Central memory CD4-positive, alpha-beta T cell (primary cell): ENCODE data around the gene NCEH1.
"Not testable (repeated sequence)": the region's sequence is repeated elsewhere in the genome, so short reads cannot be mapped to it uniquely, and the experiment has no call there.

Source experiments
- DNase-seq: peaks from one replicate; pipeline ENCODE4 v3.0.0; 2022

Gene NCEH1

DNA sequence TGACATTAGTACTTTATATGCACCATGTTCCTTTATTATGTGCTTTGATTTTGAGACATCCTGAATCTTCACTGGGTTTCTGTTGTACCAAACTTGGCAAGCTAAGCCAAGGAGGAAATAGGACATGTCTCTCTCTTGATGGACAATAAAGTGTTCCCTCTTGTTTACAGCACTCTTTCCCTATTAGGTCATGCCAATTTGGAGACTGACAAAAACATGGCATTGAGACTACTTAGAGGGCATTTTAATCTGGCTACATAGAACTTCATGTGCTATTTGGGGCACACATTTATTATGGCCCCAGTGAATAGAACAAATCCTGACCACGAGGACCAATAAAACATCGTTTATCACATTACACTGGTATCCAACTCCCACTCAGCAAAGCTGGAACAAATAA lies 102.3 kb downstream of the NCEH1 start:
- no peak for DNase-seq

- DNase-seq, result no peak
Observed at GRCh38 chr3:172607305-172608121, 103.4 kb downstream of the NCEH1 start.

- no peak for DNase-seq
Observed at GRCh38 chr3:172606021-172606420, 104.8 kb downstream of the NCEH1 start.

DNA sequence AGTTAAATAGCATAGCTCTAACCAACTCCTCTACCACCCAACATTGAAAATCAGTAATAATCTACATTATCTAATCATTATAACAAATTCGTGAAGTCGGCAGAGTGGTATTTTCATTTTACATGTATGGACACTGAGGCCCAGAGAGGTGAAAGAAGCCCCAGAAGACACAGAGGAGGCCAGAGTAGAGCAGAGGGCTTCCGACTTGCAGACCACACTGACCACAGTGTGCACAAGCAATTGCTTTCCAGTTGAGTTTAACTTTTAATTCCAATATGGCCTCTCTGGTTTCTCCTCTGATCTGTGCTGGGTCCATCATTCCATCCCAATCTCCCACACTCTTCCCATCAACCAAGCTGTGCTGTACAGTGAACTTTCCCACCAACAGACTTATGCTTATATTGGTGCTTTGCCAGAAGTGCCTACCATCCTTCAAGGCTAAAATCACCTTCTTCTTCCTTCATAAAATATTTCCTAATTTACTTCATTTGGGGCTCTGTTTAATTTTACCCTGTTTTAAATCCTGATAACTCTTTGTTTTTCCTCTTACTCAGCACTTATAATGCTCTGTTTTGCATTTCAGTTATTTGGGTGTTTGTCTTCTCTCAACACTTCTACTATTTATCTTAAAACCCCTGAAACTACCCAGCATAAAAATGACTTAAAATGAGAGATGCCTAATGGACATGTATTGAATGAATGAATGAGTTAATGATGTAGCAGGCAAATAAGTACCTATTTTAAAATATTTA lies 105.8 kb downstream of the NCEH1 start:
- DNase-seq, result no peak

DNA sequence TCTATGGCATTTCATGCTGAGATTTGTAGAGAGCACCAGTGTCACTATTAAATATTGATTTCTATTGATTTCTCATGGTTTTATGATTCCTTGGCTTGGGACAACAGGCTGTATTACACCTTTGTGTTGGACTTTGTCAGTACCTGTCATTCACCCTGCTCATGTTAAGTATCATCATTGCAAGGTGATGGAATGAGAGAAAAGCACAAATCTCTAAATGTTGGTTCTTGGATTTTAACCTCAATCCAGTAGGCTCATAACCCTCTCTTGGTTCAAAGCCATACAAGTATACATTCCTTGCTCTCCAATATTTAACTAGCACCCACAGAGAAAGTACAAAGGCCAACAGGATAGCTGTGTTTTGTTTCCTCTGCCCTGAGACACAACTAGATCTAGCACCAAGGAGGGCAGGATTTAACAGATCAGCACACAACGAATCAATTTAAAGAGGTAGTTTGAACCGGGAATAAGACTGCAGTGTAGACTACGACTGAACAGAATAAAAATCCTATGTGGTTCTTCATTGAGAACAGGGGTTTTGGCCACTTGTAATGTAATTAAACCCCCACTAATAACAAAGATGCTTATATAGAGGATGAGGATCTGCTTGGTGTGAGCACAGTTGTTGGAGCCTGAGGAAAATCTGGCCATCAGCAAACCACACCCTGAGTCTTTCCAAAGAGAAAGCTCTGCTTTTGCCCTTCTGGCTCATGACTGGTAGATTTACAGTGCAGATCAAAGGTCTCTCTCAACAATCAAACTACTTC lies 109.6 kb downstream of the NCEH1 start:
- no peak for DNase-seq

DNA sequence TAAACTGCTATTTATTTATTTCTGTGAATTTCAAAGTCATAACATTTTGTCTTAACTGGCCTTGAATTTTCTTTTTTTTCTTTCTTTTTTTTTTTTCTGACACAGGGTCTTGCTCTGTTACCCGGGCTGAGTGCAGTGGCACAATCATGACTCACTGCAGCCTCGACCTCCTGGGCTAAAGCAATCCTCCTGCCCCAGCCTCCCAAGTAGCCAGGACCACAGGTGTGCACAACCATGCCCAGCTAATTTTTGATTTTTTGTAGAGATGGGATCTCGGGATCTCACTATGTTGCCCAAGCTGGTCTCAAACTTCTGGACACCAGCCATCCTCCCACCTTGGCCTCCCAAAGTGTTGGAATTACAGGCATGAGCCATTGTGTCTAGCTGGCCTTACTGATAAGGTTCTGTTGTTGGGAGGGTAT lies 110.2 kb downstream of the NCEH1 start:
- no peak for DNase-seq

DNA sequence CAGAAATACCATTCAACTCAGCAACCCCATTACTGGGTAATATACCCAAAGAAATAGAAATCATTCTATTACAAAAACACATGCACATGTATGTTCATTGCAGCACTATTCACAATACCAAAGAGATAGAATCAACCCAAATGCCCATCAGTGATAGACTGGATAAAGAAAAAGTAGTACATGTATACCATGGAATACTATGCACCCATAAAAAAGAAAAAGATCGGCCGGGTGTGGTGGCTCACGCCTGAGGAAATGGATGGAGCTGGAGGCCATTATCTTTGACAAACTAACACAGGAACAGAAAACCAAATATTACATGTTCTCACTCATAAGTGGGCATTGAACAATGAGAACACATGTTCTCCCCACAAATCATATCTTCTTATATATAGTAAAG lies 112.0 kb downstream of the NCEH1 start:
- DNase-seq, result no peak

- no peak for DNase-seq
Observed at GRCh38 chr3:172596394-172596706, 114.5 kb downstream of the NCEH1 start.

DNA sequence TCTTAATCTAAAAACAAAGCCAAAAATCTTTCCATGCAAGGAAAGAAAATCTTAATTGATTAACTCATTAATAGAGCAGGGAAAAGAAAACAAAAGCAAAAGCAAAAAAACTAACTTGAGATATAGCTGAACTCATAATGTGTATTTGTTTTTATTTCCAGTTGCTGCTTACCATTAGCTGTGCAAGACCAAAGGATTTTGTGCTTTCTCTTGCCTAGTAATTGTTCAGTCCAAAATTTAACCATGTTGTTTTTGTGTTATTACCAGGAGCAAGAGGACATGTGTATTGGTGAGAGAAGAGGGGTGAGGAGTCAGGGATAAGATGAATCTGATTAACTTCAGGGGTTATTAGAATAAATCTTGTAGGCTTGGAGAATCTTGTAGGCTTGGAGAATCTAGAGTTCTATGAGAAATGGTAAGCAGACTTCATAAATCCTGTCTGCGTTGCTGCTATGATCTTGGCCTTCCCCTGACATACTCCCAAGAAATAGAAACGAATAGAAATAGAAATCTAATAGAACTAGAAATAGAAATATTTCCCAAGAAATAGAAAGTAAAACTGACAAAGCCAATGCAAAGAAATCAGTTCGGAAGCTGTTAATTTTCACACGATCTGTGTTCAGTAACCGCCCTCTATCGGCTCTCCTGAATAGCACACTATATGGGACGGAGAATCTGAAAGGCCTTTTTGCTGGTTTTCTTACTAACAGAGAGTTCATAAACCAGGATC lies 115.0 kb downstream of the NCEH1 start:
- peak; percentile 62 for DNase-seq

DNA sequence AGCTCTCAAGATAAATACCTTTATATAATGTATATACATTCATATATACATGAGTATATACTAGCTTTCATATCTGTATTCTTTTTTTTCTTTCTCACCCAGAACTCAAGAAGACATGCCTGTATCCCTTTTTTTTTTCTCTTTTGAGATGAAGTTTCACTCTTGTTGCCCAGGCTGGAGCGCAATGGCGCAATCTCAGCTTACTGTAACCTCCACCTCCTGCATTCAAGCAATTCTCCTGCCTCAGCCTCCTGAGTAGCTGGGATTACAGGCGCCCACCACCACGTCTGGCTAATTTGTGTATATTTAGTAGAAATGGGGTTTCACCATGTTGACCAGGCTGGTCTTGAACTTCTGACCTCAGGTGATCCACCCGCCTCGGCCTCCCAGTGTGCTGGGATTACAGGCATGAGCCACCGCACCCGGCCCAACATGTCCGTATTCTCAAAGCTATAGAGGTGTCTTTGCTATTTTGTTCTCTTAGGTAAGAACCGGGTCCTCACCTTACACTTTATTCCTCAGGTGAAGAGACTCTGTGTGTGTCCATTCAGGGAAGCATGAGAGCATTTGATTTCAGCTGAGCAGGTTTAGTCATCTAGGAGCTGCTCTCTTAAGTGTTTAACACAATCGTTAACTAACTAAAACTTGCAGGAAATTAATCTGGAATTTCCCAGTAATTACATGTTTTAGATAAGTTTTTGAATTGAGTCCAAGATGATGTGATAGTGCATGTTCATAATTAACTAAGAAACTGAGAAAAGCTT lies 115.8 kb downstream of the NCEH1 start:
- not testable (repeated sequence) for DNase-seq

- DNase-seq, result no peak
Observed at GRCh38 chr3:172592898-172593669, 117.8 kb downstream of the NCEH1 start.

GRCh38 chr3:172591876-172592771 lies 118.7 kb downstream of the NCEH1 start:
- DNase-seq, result peak; percentile 82

DNA sequence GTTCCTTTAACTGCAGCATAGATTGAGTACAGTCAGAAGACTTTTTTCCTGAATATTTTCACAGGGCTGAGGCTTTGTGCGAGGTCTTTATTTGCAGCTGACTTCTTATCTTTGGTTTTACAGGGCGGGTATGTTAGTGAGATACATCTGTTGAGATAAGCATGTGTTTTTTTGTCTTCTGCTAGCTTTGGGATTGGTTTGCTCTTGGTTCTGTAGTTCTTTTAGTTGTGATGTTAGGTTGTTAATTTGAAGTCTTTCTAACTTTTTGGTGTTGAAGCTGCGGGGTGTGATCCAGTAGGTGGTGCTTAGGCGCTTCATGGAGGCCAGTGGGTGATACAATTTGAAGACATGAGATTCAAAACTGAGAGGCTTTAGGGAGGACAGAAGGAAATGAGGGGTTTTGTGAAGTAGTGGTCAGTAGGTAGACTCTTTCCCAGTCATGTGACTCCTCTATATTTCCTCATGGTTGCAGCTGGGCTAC lies 119.7 kb downstream of the NCEH1 start:
- DNase-seq, result no peak

- DNase-seq, result no peak
Observed at GRCh38 chr3:172586436-172586835, 124.4 kb downstream of the NCEH1 start.

DNA sequence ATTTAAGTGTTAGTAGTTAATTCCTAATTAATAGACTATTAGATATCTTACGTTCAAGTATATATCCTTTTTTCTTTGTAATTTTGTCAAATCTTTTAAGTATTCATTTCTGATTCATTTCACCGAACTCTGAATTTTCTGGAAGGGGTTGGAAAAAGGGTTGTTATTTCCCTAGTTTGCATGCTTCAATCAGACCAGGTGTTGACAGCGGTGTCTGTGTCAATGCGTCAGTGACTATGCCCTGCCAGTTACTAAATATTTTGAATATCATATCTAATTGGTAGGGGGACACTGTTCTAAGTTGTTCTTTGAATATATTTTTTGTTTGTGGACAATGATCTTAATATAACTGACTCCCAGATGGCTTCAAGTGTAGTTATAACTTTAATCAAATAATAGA lies 124.9 kb downstream of the NCEH1 start:
- no peak for DNase-seq

DNA sequence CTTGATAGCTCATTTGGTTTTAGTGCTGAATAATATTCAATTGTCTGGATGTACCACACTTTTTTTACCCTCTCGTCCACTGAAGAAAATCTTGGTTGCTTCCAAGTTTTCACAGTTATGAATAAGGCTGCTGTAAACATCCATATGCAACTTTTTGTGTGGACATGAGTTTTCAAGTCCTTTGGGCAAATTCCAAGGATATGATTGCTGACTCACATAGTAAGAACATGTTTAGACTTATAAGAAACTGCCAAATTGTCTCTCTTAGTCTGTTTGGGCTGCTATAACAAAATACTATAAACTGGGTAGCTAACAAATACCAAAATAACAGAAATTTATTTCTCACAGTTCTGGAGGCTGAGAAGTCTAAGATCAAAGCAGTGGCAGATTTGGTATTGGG lies 128.2 kb downstream of the NCEH1 start:
- no peak for DNase-seq

DNA sequence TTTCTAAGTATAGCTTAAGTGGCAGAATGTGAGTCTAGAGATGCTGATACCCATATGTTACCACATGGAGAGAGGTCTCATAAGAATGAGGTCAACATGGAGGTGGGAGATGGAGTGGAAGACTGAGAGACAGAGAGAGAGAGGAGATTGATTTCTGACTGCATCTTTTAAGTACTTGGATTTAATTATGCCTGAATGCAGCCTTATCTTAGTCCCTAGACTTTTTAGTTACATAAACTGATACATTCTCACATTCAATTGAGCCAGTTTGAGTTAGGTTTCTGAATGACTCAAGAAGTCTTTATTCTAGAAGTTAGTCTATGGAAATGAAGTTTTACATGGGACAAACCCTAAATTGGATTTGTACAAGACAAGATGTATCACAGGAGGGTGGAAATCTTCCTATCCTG lies 129.1 kb downstream of the NCEH1 start:
- DNase-seq, result no peak

DNA sequence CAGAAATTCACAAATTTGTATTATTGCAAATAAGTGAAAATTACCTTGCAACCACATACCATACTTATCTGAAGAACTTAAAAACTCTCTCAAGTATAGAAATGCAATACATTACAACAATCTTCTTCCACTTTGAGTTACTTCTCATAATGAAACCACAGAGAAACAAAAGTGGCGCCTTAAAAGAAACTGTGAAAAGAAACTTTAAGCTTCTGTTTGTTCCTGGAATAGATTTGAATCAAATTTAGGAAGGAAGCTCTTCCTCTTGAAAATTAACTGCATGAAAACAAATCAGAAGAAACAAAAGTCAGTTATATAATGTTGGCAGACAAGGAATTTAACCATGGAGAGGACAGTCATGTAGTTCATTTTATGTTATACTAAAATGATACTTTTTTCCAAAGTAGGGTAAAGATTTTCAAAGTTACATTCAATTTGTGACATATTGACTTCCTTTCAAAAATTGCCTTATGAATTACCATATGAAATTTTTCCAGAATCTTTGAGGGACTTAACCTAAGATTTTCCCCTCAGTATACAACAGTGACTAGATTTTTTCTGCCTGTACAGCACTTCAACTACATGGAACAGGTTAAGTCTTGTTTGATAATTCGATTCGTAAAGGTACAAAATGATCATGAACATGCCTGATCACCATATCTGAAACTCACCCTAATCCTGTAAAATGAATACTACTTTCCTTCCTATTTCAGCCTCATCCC lies 130.0 kb downstream of the NCEH1 start:
- no peak for DNase-seq
